HL-60/S4 treated with retinoic acid at 250 ng/mL for 4 days and 3 days (cell line): ENCODE results near the gene RNASE7.

ENCODE experiments used
- in situ Hi-C: fragments of 300-500 bp; cut with MboI; formaldehyde crosslinking; loops from 2 replicates; pipeline ENCODE4 v1.7.0; 2022; ENCODE audit warnings: low sequenced_read_pairs

The RNASE7 gene

DNA sequence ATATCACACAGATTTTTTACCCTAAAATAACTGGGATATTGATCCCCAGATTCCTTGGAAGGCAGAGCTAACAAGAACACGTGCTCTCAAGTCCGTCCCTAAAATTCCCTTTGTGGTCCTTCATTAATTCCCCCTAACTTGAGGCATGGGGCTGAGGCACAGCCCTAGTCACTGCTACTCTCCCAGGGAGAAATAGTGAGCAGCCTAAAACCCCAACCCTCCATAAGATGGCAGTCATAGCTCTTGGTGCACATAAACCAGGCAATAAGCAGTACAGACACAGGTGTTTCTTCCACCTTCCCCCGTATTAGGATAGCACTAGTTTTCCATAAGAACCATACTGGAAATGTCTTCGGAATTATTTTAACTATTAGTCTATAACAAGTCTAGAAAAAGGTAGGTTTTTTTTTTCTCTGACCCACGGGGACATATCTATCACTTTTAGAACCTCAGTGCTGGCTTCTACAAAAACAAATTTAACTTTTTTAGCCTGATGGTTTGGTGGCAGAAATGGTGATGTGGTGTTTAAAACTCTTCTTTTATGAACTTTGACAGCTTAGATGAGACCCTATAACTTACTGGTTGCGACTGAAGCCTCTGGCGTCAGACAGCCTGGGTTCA is 24.8 kb downstream of the RNASE7 start:
- in situ Hi-C loops: no loop called here

DNA sequence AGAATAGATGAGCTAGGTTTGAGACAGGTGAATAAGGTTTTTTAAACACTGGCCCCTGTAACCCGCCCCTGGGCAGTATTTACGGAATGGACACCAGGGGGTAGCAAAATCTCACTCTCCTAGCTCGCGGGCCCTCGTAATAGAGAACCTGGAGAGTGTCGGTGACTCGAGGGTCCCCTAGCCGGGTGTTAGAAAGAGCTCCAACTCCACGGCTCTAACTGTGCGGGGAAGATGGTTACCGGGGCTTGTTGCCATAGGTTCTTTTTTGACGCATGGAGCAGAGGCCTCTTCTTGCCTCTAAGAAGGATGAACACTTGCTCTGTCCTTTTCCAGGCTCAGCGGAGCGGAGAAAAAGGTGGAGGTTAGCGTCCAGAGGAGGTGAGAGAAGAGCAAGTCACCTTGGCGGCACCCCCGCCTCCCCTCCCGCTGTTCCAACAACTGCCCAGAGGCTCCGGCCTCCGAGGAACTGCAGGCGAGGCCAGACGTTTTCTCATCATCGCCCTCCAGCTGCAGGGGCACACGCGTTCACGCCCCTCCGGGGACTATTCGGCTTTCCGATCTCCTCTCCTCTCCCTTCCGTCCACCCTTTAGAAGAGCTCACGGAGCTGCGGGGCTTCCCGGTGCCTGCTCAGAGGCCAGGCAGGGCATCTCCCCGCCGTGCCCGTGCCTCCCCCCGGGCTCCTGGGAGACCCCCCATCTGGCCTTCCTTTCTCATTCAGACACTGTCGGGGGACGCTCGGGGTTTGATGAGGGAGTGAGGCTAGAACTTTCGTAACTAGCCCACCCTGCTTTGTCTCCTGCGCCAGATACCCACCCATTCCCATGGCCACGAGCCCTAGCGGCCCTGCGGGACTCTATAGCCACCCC is 26.6 kb downstream of the RNASE7 start:
- in situ Hi-C loops: no loop called here

DNA sequence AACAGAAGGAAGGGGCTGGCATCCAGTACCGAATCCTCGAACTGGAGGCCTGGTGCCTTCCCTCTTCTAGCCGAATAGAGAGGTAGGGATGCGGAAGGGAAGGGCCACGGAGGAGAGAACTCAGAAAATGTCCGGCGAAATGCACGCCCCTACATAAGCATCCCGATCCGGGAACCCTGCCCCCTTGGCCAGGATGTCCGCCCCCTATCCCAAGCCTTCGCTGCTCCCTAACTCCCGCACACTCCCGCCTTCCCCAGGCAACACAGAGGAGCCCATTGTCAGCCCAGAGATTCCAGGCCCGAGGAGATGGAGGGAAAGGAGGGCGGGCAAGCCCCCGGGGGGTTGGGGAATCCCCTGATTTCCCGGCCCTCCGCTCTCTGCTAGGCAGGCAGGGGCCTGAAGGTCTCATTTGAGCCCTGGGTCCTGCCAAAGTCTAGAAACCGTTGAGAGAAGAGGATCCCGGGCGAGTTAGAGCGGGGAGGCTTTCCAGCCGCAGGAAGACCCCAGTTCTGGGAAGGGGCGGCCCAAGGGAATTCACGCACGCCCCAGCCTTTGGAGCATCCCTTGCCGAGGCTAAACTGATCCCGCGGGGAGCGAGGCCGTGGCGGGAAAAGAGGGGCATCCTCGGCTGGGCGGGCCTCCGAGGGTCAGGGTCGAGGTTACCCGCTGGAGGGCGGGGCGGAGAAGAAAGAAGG is 27.4 kb downstream of the RNASE7 start:
- in situ Hi-C loops: no loop called here

DNA sequence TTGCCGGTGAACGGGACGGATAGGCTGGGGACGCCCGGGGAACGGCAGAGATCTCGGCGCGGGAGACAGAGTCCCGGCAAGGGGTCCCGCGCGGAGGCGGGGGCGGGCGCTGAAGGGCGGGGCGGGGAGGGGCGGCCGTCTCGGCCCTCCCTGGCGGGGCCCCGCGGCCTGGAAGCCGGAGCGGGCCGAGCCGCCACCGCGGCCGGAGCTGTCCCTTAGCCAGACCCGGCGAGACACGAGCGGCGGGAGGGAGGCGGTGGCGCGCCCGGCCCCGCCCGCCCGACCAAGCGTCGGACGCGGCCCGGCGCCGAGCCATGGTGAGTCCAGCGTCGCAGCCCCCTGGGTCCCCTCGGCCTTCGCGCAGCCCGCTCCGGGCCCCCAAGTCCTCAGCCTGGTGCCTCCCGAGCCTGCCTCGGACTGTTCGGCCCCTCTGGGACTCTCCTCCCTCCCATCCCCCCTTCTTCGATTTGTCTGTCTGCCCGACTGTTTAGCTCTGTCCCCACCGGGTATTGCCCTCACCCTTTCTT is 28.0 kb downstream of the RNASE7 start, which contains the start of gene ARHGEF40:
Gene ARHGEF40 (plus strand): TSS at position 222 of the 527 bp plus-strand sequence. CDS start 93 bp downstream, at position 315.
- in situ Hi-C loops: no loop called here

DNA sequence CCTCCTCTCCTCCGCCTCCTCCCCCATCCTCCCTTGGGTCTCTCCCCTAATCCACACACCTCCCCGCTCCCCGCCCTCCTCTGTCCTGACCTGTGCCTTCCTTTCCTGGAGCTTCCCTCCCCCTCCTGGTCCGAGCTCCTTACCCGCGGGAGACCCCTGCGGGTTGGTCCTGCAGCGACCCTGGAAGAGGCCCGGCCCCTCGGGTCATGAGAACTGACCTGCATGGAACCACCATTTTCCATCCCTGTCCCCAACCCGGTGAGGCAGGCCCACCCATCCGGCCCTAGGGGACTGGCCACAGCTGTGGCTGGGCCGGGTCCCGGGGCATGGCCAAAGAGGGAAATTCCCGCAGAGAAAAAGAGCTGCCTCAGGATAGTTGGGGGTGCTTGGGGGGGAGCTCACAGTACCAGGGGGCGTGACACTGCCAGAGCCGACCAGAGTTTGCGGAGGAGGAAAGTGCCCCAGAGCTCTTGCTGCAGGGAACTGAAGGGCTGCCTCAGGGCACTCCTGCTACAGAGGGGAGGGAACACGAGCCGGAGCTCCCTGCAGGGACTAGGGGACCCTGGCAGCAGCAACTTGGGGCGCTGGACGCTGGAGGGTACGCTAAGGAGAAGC is 28.6 kb downstream of the RNASE7 start:
- in situ Hi-C loops: no loop called here

DNA sequence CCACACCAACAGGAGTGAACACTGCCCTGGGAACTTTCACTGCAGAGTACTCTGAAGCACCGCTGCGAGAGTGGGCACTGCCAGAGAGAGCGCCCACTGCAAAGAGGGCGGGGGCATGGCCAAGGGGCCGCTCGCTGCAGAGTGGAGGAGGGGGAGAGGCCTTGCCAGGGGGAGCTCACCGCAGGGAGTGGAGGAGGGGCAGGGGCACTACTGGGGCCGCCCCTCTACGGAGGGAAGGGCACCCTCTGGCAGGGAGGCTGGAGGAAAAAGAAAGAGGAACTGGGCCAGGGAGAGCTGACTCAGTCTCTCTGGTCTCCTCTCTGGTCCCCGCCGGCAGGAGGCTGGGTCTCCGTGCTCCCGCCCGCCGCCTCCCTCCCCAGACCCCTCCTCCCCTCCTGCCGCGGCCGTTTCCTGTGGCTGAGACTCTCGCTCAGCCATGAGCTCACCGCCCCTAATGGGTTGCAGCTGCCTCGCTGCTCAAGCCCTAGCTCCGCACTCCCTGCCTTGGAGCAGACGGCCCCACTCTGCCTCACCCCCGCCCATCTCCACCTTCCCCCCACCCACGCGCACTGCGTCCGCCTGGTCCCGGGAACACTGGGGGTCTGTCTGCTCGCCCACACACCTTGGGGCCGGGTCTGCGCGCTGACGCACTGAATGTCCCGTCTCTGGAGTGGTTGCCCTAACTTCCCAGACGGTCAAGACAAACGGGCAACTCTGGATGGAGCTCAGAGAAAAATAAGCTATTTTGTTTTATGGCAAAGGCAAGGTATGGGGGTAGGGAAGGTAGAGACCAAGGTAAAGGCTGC is 29.3 kb downstream of the RNASE7 start:
- in situ Hi-C loops: no loop called here

DNA sequence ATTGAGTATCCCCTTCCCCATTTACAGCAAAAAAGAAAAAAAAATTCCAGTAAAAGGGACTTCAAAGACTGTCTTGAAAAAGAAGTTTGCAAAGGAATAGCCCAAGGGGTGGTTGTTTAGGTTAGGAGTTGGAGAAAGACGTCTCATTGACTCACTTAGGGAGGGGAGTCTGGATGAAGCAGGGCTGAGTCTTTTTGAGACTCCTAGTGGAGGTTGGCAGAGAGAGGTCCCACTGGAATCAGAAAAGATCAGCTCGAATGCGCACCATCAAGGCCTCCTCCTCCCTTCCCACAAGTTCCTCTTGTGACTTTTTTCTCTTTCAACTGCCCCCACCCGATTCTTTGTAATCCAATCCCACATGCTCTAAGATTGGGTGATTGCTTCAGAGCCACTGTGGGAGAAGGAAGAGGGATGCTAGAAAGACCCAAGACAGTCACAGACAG is 29.9 kb downstream of the RNASE7 start:
- in situ Hi-C loops: no loop called here

DNA sequence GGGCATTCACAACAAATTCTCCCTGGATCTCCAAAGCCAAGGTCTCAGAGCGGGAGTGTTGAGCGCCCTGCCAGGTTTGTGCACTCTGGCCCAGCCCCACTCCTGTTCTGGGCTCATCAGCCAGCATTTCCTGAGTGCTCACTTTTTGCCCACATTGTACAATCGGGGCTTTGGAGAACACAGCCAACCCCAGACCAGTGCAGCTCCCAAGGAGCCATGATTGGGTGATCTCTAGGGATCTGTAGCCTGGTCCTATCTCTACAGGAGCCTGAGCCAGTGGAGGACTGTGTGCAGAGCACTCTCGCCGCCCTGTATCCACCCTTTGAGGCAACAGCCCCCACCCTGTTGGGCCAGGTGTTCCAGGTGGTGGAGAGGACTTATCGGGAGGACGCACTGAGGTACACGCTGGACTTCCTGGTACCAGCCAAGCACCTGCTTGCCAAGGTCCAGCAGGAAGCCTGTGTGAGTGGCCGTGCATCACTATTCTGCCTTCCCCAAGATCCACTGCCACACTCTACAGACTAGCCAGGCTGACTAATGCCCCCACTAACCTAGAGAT is 30.7 kb downstream of the RNASE7 start:
- in situ Hi-C loops: no loop called here

DNA sequence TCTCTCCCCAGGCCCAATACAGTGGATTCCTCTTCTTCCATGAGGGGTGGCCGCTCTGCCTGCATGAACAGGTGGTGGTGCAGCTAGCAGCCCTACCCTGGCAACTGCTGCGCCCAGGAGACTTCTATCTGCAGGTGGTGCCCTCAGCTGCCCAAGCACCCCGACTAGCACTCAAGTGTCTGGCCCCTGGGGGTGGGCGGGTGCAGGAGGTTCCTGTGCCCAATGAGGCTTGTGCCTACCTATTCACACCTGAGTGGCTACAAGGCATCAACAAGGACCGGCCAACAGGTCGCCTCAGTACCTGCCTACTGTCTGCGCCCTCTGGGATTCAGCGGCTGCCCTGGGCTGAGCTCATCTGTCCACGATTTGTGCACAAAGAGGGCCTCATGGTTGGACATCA is 31.8 kb downstream of the RNASE7 start:
- in situ Hi-C loops: no loop called here

DNA sequence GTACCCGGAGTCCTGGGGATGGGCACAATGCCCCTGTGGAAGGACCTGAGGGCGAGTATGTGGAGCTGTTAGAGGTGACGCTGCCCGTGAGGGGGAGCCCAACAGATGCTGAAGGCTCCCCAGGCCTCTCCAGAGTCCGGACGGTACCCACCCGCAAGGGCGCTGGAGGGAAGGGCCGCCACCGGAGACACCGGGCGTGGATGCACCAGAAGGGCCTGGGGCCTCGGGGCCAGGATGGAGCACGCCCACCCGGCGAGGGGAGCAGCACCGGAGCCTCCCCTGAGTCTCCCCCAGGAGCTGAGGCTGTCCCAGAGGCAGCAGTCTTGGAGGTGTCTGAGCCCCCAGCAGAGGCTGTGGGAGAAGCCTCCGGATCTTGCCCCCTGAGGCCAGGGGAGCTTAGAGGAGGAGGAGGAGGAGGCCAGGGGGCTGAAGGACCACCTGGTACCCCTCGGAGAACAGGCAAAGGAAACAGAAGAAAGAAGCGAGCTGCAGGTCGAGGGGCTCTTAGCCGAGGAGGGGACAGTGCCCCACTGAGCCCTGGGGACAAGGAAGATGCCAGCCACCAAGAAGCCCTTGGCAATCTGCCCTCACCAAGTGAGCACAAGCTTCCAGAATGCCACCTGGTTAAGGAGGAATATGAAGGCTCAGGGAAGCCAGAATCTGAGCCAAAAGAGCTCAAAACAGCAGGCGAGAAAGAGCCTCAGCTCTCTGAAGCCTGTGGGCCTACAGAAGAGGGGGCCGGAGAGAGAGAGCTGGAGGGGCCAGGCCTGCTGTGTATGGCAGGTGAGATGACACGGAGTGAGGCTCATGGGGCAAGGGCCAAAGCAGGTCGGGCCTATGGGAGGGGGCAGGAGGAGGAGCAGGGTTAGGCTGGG is 32.5 kb downstream of the RNASE7 start:
- in situ Hi-C loops: no loop called here

DNA sequence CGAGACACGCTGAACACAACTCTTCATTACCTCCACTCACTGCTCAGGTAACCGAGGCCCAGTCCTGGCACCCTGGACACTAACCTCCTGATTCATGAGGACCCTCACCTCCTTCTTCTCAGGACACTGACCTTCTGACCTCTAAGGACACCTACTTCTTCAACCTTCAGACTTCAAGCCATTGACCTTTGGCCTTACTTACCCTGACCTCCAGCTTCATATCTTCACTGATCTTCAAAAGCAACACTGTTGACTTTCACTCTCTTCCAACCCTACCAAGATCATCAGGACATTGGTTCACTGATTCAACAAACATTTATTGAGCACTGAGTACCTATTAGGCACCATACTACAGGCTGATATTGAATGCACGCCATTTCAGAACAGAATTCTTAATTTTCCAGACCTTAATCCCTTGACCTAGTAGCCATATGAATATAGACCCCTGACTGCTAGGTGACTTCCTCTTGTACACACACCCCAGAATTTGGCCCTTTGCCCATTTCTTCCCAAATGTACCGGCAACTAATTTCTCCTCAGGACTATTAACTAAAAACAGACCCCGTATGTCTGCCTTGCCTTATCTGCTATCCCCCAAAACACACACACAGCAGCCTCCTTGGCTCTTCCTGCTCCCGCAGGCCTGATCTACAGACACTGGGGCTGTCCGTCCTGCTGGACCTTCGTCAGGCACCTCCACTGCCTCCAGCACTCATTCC is 33.7 kb downstream of the RNASE7 start:
- in situ Hi-C loops: no loop called here

DNA sequence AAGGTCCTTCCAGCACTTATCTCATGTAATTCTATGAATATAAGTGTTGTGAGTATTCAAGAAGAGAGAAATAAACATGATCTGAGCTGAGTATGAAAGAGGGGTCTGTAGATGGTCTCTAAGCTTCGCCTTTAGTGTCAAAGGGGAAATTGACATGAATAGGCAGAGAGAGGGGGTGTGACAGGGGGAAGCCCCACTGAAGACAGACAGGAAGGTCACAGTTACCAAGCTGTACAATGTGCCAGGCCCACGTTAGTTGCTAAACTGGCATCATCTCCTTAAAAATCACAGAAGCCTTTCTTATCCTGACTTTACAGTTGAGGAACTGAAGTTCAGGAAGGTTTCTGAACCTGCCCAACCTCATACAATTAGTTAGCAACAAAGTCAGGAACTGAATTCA is 35.5 kb downstream of the RNASE7 start:
- in situ Hi-C loops: no loop called here

DNA sequence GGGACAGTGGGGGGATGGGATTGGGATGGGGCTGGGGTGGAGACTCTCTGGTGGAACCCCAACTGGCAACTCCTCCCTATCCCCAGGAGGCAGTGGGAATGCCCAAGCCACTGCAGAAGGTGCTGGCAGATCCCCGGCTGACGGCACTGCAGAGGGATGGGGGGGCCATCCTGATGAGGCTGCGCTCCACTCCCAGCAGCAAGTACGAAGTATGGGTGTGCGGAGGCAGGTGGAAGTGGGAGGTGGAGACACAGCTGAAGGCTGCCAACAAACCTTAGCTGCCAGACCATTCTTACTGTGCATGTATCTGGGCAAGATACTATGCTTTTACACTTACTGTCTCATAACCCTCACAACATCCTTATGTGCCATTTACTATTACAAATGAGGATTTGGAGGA is 36.1 kb downstream of the RNASE7 start:
- in situ Hi-C loops: no loop called here

DNA sequence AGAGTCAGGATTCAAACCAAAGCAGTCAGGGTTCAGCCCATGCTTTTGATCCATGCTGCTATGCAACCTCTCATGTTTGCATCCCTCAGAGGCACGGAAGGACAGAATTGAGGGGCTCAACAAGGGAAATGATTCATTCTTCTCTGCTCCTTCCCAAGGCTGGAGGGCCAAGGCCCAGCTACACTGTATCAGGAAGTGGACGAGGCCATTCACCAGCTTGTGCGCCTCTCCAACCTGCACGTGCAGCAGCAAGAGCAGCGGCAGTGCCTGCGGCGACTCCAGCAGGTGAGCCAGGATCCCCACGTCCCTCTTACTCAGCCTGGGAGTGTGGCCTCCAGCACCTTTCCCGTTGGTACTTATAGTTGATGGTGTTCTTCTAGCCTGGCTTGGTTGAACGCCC is 36.6 kb downstream of the RNASE7 start:
- in situ Hi-C loops: no loop called here

DNA sequence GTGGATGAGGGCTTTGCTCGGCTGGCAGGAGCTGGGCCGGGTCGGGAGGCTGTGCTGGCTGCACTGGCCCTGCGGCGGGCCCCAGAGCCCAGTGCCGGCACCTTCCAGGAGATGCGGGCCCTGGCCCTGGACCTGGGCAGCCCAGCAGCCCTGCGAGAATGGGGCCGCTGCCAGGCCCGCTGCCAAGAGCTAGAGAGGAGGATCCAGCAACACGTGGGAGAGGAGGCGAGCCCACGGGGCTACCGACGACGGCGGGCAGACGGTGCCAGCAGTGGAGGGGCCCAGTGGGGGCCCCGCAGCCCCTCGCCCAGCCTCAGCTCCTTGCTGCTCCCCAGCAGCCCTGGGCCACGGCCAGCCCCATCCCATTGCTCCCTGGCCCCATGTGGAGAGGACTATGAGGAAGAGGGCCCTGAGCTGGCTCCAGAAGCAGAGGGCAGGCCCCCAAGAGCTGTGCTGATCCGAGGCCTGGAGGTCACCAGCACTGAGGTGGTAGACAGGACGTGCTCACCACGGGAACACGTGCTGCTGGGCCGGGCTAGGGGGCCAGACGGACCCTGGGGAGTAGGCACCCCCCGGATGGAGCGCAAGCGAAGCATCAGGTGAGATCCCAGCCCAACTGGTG is 39.5 kb downstream of the RNASE7 start:
- in situ Hi-C loops: no loop called here

DNA sequence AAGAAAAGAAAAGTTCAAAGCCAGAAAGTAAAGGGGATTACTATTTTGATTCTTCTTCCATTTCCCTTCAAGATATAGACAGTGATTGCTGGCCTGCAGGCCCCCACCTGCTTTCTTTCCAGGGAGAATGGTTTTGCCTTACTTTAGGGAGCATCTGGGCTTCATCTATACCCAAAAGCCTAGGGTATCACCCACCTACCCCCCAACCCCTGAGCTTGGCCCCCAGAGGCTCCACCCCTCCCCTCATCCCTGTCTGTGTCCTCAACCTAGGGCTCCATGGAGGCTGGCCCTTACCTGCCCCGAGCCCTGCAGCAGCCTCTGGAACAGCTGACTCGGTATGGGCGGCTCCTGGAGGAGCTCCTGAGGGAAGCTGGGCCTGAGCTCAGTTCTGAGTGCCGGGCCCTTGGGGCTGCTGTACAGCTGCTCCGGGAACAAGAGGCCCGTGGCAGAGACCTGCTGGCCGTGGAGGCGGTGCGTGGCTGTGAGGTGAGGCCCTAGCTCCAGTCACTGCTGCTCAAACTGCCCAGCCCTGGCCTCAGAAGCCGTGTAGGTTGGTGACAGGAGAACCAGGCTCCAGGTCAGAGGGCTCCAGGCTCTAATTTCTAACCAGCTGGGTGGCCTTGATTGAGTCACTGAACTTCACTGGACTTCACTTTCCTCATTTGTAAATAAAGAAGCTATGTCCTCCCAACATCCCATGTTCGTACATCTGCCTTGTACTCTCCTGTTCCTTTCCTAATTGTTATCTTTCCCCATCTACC is 41.6 kb downstream of the RNASE7 start:
- in situ Hi-C loops: no loop called here

DNA sequence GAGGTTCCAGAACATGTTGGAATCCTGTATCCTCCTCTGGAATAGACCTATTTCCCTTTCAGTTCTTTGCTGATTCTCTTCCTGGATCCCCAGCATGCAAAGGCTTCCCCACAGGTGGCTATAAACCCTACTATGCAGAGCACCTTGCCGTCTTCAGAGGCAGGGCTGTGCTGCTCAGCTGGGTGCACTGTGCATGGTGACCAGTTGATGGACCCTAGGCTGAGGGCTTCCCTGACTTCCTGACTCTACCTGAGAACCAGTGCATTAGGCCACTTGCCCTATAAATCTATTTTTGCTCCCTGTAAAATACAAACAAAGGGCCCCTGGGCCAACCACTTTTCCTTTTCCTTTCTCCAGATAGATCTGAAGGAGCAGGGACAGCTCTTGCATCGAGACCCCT is 42.2 kb downstream of the RNASE7 start:
- in situ Hi-C loops: no loop called here
